ENCODE results near the gene CPB1.
"Not testable (repeated sequence)": the region's sequence is repeated elsewhere in the genome, so short reads cannot be mapped to it uniquely, and the experiment has no call there.

The CPB1 gene

GRCh38 chr3:148827585-148827984 is at the start of gene CPB1:
Gene CPB1, plus strand, starts transcription at chr3:148827811. Its CDS starts 13 bp downstream, at chr3:148827824.
- no peaks in the 10 kb centered on the region for H3K27me3 ChIP-seq (ENCODE audit: insufficient read depth, low read length)
- no peak within 1 kb of the TSS for H2AFZ ChIP-seq (ENCODE audit: low read length, unreplicated experiment)
- no peaks in the 10 kb centered on the region for H3K79me2 ChIP-seq (ENCODE audit: control insufficient read depth, insufficient read depth, low read length, unreplicated experiment)
- H3K4me1 ChIP-seq (ENCODE audit: control insufficient read depth, insufficient read depth, low read length, unreplicated experiment), result peaks cover 4% of the 10 kb centered on the region
- no peak within 1 kb of the TSS for H3K4me3 ChIP-seq (ENCODE audit: low read depth, low read length)
- no peak within 1 kb of the TSS for H3K27ac ChIP-seq (ENCODE audit: low read depth, low read length)
- H3K36me3 ChIP-seq (ENCODE audit: insufficient read depth, low read length), result no peaks in the 10 kb centered on the region

DNA sequence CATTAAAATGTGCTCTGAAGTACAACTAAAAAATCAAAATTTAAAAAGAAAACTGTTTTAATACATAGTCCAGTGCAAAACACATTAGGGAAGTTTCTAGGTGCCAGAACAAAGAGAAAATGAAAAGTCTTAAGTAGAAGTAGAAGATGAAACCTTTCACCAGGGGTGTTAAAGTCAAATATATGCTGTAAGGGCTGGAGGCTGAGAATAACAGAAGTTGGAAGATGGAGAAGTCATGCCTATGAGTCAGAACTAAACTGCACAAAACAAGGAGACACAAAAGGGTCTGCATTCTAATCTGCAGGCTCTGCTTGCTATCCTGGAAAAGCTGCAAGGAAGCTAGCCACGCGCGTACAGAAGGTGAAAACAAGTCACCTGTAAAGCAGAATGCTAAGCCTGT is 48.7 kb upstream of the CPB1 start:
- Histone ChIP-seq H3K4me3 (ENCODE audit: low read depth, low read length) (no peak overlapping the region), H2AFZ (ENCODE audit: low read length, unreplicated experiment) (no peak overlapping the region), H3K79me2 (ENCODE audit: control insufficient read depth, insufficient read depth, low read length, unreplicated experiment) (no peaks in the 10 kb centered on the region), H3K4me1 (ENCODE audit: control insufficient read depth, insufficient read depth, low read length, unreplicated experiment) (no peaks in the 10 kb centered on the region), H3K27me3 (ENCODE audit: insufficient read depth, low read length) (no peaks in the 10 kb centered on the region), H3K36me3 (ENCODE audit: insufficient read depth, low read length) (no peaks in the 10 kb centered on the region), H3K27ac (ENCODE audit: low read depth, low read length) (no peak overlapping the region)

- peaks cover 12% of the 10 kb centered on the region for H3K4me1 ChIP-seq (ENCODE audit: control insufficient read depth, insufficient read depth, low read length, unreplicated experiment)
Measured at GRCh38 chr3:148785026-148785425, 42.6 kb upstream of the CPB1 start.

GRCh38 chr3:148786159-148786558 is 41.5 kb upstream of the CPB1 start:
- not testable (repeated sequence) for H2AFZ ChIP-seq (ENCODE audit: low read length, unreplicated experiment); H3K36me3 ChIP-seq (ENCODE audit: insufficient read depth, low read length); H3K27ac ChIP-seq (ENCODE audit: low read depth, low read length); H3K27me3 ChIP-seq (ENCODE audit: insufficient read depth, low read length); H3K79me2 ChIP-seq (ENCODE audit: control insufficient read depth, insufficient read depth, low read length, unreplicated experiment); H3K4me3 ChIP-seq (ENCODE audit: low read depth, low read length)
- peaks cover 12% of the 10 kb centered on the region for H3K4me1 ChIP-seq (ENCODE audit: control insufficient read depth, insufficient read depth, low read length, unreplicated experiment)

More at GRCh38 chr3:148785026-148785425, 42.6 kb upstream of the CPB1 start:
- H2AFZ ChIP-seq (ENCODE audit: low read length, unreplicated experiment); H3K27ac ChIP-seq (ENCODE audit: low read depth, low read length); H3K79me2 ChIP-seq (ENCODE audit: control insufficient read depth, insufficient read depth, low read length, unreplicated experiment); H3K27me3 ChIP-seq (ENCODE audit: insufficient read depth, low read length); H3K4me3 ChIP-seq (ENCODE audit: low read depth, low read length); H3K36me3 ChIP-seq (ENCODE audit: insufficient read depth, low read length): not testable (repeated sequence)

GRCh38 chr3:148789146-148789545 is 38.5 kb upstream of the CPB1 start:
- Histone ChIP-seq H3K79me2 (ENCODE audit: control insufficient read depth, insufficient read depth, low read length, unreplicated experiment) (no peaks in the 10 kb centered on the region), H3K36me3 (ENCODE audit: insufficient read depth, low read length) (no peaks in the 10 kb centered on the region), H3K4me3 (ENCODE audit: low read depth, low read length) (no peak overlapping the region), H2AFZ (ENCODE audit: low read length, unreplicated experiment) (no peak overlapping the region), H3K27me3 (ENCODE audit: insufficient read depth, low read length) (peaks cover 9% of the 10 kb centered on the region; the same call in 1 of the 2 replicates), H3K4me1 (ENCODE audit: control insufficient read depth, insufficient read depth, low read length, unreplicated experiment) (peaks cover 12% of the 10 kb centered on the region), H3K27ac (ENCODE audit: low read depth, low read length) (no peak overlapping the region)

DNA sequence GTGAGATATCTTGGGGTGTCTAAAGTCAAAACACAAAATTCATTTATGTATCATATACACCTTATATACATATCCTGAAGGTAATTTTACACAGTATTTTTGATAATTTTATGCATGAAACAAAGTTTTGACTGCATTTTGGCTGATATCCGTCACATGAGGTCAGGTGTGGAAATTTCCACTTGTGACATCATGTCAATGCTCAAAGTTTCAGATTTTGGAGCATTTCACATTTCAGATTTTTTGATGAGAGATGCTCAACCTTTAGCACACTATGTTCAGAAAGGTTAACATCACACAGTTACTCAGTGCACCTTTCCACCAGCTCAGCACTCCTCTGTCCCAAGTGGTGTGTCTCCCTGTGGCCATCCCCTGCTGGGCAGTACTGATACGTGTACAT is 37.7 kb upstream of the CPB1 start:
- no peaks in the 10 kb centered on the region for H3K79me2 ChIP-seq (ENCODE audit: control insufficient read depth, insufficient read depth, low read length, unreplicated experiment)
- no peak overlapping the region for H2AFZ ChIP-seq (ENCODE audit: low read length, unreplicated experiment)
- H3K27ac ChIP-seq (ENCODE audit: low read depth, low read length), result no peak overlapping the region
- H3K4me3 ChIP-seq (ENCODE audit: low read depth, low read length), result no peak overlapping the region
- peaks cover 12% of the 10 kb centered on the region for H3K4me1 ChIP-seq (ENCODE audit: control insufficient read depth, insufficient read depth, low read length, unreplicated experiment)
- H3K36me3 ChIP-seq (ENCODE audit: insufficient read depth, low read length), result no peaks in the 10 kb centered on the region
- H3K27me3 ChIP-seq (ENCODE audit: insufficient read depth, low read length), result peaks cover 9% of the 10 kb centered on the region; the same call in 1 of the 2 replicates

GRCh38 chr3:148790370-148790769 is 37.2 kb upstream of the CPB1 start:
- no peaks in the 10 kb centered on the region for H3K36me3 ChIP-seq (ENCODE audit: insufficient read depth, low read length)
- H3K27me3 ChIP-seq (ENCODE audit: insufficient read depth, low read length), result peaks cover 12% of the 10 kb centered on the region; the same call in 1 of the 2 replicates
- H3K27ac ChIP-seq (ENCODE audit: low read depth, low read length), result no peak overlapping the region
- peaks cover 12% of the 10 kb centered on the region for H3K4me1 ChIP-seq (ENCODE audit: control insufficient read depth, insufficient read depth, low read length, unreplicated experiment)
- no peaks in the 10 kb centered on the region for H3K79me2 ChIP-seq (ENCODE audit: control insufficient read depth, insufficient read depth, low read length, unreplicated experiment)
- no peak overlapping the region for H3K4me3 ChIP-seq (ENCODE audit: low read depth, low read length)
- no peak overlapping the region for H2AFZ ChIP-seq (ENCODE audit: low read length, unreplicated experiment)

GRCh38 chr3:148790851-148791735 is 36.5 kb upstream of the CPB1 start:
- no peak overlapping the region for H3K27ac ChIP-seq (ENCODE audit: low read depth, low read length)
- no peaks in the 10 kb centered on the region for H3K79me2 ChIP-seq (ENCODE audit: control insufficient read depth, insufficient read depth, low read length, unreplicated experiment)
- no peaks in the 10 kb centered on the region for H3K36me3 ChIP-seq (ENCODE audit: insufficient read depth, low read length)
- no peak overlapping the region for H3K4me3 ChIP-seq (ENCODE audit: low read depth, low read length)
- H3K4me1 ChIP-seq (ENCODE audit: control insufficient read depth, insufficient read depth, low read length, unreplicated experiment), result peaks cover 12% of the 10 kb centered on the region
- H2AFZ ChIP-seq (ENCODE audit: low read length, unreplicated experiment), result no peak overlapping the region
- H3K27me3 ChIP-seq (ENCODE audit: insufficient read depth, low read length), result peaks cover 14% of the 10 kb centered on the region; the same call in 1 of the 2 replicates

GRCh38 chr3:148791920-148792319 is 35.7 kb upstream of the CPB1 start:
- peaks cover 14% of the 10 kb centered on the region; the same call in 1 of the 2 replicates for H3K27me3 ChIP-seq (ENCODE audit: insufficient read depth, low read length)
- no peak overlapping the region for H2AFZ ChIP-seq (ENCODE audit: low read length, unreplicated experiment)
- peaks cover 12% of the 10 kb centered on the region for H3K4me1 ChIP-seq (ENCODE audit: control insufficient read depth, insufficient read depth, low read length, unreplicated experiment)
- H3K79me2 ChIP-seq (ENCODE audit: control insufficient read depth, insufficient read depth, low read length, unreplicated experiment), result no peaks in the 10 kb centered on the region
- no peak overlapping the region for H3K27ac ChIP-seq (ENCODE audit: low read depth, low read length)
- H3K36me3 ChIP-seq (ENCODE audit: insufficient read depth, low read length), result no peaks in the 10 kb centered on the region
- H3K4me3 ChIP-seq (ENCODE audit: low read depth, low read length), result no peak overlapping the region

DNA sequence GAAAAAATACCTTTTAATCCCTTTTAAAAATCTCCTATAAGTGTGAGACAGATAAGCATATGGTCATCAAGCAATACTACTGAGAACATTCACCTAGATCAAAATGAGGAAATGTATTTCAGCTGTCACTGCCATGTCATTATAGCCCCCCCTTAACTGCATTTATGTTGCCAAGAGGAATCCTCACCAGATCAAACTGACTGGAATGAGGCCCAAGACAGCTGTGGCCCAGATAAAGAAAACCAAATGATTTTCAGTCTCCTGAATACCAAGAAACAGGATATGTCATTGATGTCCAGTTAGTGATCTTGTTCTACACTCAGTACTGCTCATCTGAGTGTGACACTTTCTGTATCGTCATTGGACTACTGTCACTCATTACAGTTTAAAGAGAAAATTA is 35.1 kb upstream of the CPB1 start:
- no peaks in the 10 kb centered on the region for H3K79me2 ChIP-seq (ENCODE audit: control insufficient read depth, insufficient read depth, low read length, unreplicated experiment)
- no peak overlapping the region for H3K4me3 ChIP-seq (ENCODE audit: low read depth, low read length)
- H3K36me3 ChIP-seq (ENCODE audit: insufficient read depth, low read length), result no peaks in the 10 kb centered on the region
- H3K27ac ChIP-seq (ENCODE audit: low read depth, low read length), result no peak overlapping the region
- peaks cover 12% of the 10 kb centered on the region for H3K4me1 ChIP-seq (ENCODE audit: control insufficient read depth, insufficient read depth, low read length, unreplicated experiment)
- H2AFZ ChIP-seq (ENCODE audit: low read length, unreplicated experiment), result no peak overlapping the region
- H3K27me3 ChIP-seq (ENCODE audit: insufficient read depth, low read length), result peaks cover 14% of the 10 kb centered on the region; the same call in 1 of the 2 replicates

DNA sequence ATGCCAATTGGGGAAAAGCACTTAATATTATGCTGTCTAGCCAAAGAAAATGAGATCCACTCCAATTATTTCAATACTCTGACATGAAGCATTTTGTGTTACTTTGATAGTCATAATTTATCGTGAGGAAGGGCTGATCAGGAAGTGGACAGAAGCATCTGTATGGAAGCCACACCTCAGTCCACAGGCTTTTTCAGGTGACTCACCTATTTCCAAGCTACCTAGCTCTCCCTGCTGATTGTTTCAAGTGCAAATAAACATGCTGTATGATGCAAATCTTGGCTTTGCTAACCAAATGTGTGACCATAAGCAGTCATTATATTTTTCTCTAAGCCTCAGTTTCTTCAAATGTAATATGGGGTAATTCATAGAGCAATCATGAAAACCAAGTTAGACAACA is 30.8 kb upstream of the CPB1 start:
- H2AFZ ChIP-seq (ENCODE audit: low read length, unreplicated experiment), result no peak overlapping the region
- no peak overlapping the region for H3K4me3 ChIP-seq (ENCODE audit: low read depth, low read length)
- H3K4me1 ChIP-seq (ENCODE audit: control insufficient read depth, insufficient read depth, low read length, unreplicated experiment), result no peaks in the 10 kb centered on the region
- H3K27ac ChIP-seq (ENCODE audit: low read depth, low read length), result no peak overlapping the region
- H3K79me2 ChIP-seq (ENCODE audit: control insufficient read depth, insufficient read depth, low read length, unreplicated experiment), result no peaks in the 10 kb centered on the region
- H3K36me3 ChIP-seq (ENCODE audit: insufficient read depth, low read length), result no peaks in the 10 kb centered on the region
- H3K27me3 ChIP-seq (ENCODE audit: insufficient read depth, low read length), result 0 out of 2 replicates have a peak, but pooled peaks cover 15% of the 10 kb centered on the region

Measured in ACC112 (cell line).